HG02852 (cell line): Measurements from ENCODE around the gene ANKRD24.
"Not testable (repeated sequence)": the region's sequence is repeated elsewhere in the genome, so short reads cannot be mapped to it uniquely, and the experiment has no call there.

Source experiments
- ATAC-seq: cut with Tn5 transposase; IDR thresholded peaks from one replicate; pipeline ENCODE4 v1.9.1; 2021; ENCODE audit warnings: mild to moderate bottlenecking, moderate library complexity; ENCODE audit not compliant: unreplicated experiment

Gene ANKRD24

DNA sequence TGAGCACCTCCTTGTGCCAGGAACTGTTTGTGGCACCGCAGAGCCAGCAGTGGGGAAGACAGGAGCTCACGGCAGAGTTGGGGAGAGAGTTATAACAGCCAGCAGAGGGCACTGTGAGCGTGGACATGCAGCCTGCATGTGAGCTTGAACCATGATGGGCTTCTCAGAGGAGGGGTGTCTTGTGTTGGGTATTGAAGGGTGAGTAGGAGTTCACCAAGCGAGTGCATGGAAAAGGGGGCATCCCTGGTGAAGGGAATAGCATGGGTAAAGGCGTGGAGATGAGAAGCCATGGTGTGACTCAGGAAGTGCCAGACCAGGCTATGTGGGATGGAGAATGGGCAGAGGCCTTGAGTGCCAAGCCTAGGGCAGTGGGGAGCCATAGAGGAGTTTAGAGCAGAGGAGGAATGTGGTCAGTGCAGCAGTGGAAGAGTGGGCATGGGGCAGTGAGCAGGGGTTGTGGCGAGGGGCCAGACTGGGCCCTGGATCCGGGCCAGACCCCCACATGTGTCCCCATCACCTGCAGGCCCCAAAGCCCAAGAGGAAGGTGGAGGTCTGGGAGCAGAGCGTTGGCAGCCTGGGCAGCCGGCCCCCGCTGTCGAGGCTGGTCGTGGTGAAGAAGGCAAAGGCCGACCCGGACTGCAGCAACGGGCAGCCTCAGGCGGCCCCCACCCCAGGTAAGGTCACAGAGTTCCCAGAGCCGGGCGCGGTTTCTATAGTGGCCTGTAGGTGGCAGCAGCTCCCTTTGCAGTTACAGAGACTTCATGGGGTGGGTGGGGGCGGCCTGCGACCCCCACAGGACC is 84.8 kb downstream of the ANKRD24 start:
- no peak for ATAC-seq

DNA sequence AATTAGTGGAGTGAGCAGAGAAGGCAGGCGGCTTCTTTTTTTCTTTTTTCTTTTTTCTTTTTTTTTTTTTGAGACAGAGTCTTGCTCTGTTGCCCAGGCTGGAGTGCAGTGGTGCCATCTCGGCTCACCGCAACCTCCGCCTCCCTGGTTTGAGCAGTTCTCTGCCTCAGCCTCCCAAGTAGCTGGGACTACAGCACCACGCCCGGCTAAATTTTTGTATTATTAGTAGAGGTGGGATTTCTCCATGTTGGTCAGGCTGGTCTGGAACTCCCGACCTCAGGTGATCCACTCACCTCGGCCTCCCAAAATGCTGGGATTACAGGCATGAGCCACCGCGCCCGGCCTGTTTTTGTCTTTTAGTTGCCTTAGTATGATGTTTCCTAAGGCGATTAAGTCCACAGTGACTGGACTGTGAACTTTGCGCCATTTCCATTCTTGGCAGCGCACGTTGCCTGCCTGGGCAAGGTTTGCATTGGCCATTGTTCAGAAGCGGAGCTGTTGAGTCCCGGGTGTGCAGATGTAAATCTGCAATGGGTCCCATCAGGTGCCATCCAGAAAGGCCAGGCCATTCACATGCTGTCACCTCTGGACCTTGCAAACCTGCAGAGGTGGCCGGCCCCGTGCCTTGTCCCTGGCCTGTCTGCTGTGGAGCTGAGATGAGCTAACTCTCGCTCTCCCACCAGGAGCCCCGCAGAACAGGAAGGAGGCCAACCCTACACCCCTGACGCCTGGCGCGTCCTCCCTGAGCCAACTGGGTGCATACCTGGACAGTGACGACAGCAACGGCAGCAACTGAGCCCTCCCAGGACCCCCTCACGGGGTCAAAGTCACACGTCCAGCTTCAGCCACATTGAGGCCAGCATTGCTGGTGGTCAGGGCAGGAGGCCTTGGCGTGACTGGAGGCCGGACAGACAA is 85.7 kb downstream of the ANKRD24 start:
- no peak for ATAC-seq

DNA sequence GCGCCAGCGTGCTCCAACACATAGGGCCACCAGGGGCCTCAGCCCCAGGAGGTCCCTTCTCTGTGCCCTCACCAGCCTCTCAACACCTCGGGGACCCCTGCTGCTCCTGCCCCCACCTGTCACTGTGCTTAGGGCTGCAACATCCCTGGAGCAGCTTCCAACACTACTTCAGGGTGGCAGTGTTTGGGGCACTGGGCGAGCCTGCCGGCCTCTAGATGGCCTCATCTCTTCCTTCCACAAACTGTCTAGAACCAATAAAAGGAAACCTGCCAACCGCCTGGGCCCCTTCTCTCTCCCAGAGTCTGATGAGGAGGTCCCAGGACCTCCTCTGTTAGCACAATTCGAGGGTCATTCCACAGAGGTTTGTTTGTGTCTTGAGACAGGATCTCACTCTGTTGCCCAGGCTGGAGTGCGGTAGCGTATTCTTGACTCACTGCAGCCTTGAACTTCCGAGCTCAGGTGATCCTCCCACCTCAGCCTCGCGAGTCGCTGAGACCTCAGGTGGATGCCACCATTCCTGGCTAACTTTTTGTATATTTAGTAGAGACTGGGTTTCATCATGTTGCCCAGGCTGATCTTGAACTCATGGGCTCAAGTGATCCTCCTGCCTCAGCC is 86.4 kb downstream of the ANKRD24 start:
- no peak for ATAC-seq

DNA sequence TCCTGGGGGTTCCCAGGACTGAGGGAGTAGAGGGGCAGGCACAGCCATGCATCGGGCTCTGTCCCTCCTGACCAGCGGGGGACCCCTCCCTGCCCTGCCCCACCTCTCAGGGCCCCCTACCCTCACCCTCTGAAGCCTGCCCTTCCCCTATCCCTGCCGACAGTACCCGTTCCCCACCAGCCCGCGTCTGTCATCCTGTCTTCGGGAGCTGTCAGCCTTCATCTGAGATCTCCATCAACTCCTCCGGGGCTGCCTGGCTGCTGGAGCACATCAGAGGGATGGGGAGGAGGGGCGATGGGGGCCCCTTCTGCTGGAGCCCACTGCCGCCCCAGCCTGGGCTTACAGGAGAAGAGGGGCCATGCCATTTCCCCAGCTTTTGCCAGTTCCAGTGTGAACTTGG is 90.4 kb downstream of the ANKRD24 start:
- ATAC-seq: no peak

DNA sequence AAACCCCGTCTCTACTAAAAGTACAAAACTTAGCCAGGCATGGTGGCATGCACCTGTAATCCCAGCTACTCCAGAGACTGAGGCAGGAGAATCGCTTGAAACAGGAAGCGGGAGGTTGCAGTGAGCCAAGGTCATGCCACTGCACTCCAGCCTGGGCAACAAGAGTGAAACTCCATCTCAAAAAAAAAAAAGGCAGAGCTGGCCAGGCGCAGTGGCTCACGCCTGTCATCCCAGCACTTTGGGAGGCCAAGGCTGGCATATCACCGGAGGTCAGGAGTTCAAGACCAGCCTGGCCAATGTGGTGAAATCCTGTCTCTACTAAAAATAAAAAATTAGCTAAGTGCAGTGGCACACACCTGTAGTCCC is 91.8 kb downstream of the ANKRD24 start:
- not testable (repeated sequence) for ATAC-seq
